CD4-positive, alpha-beta T cell (primary cell): ENCODE results near the gene ARL13B. TPM values are rescaled to one million over a fixed set of nuclear protein-coding genes. Genes with fewer than 3 reads are reported as not detected.
"Not testable (repeated sequence)": the region's sequence is repeated elsewhere in the genome, so short reads cannot be mapped to it uniquely, and the experiment has no call there.

Source experiments
- ATAC-seq: fragments of 200-7000 bp; cut with Tn5 transposase; one replicate; pipeline ENCODE4 v1.10.0; 2022; ENCODE audit warnings: mild to moderate bottlenecking; ENCODE audit not compliant: poor library complexity
- CTCF ChIA-PET: fragments of 350-600 bp; sonication (Branson Sonifier 250); formaldehyde crosslinking; loops from one replicate; lab custom pipeline; 2021; ENCODE audit warnings: antibody characterized with exemption, inconsistent platforms; lab: Charles Lee
- POLR2A ChIA-PET: fragments of 350-600 bp; sonication (Branson Sonifier 250); formaldehyde crosslinking; loops from one replicate; lab custom pipeline; 2021; ENCODE audit warnings: antibody characterized with exemption, inconsistent platforms; lab: Charles Lee
- DNase-seq, 14 experiments: peaks; one replicate each; pipeline ENCODE4 v3.0.0-alpha.2; 2013 to 2020; ENCODE audit warnings: mixed read lengths in 2 of 14
- H3K27ac ChIP-seq, 2 donors: one replicate each; pipeline versions ENCODE4 v1.5.1 to v1.7.0; 2013; ENCODE audit warnings: low read length in 2 of 2, low read depth in 1 of 2, mild to moderate bottlenecking in 1 of 2
- H3K27me3 ChIP-seq, 2 experiments: 1 replicate in 1 of 2; 2 replicates in 1 of 2; pipeline versions ENCODE4 v1.6.1 to v1.7.0; 2013; ENCODE audit warnings: low read length in 2 of 2, control low read depth in 1 of 2, mild to moderate bottlenecking in 1 of 2, moderate library complexity in 1 of 2; ENCODE audit not compliant: insufficient read depth in 2 of 2, control insufficient read depth in 1 of 2
- H3K36me3 ChIP-seq: one replicate; pipeline ENCODE4 v1.6.1; 2013; ENCODE audit warnings: low read length, control low read depth; ENCODE audit not compliant: insufficient read depth
- H3K4me1 ChIP-seq: one replicate; pipeline ENCODE4 v1.6.1; 2013; ENCODE audit warnings: low read length, control low read depth; ENCODE audit not compliant: insufficient read depth
- H3K4me3 ChIP-seq: one replicate; pipeline ENCODE4 v1.5.1; 2013; ENCODE audit warnings: mild to moderate bottlenecking, low read length, moderate library complexity
- H3K9me3 ChIP-seq, 2 experiments: 1 replicate in 1 of 2; 2 replicates in 1 of 2; pipeline versions ENCODE4 v1.6.1 to v1.7.0; 2013; ENCODE audit warnings: low read length in 2 of 2, mild to moderate bottlenecking in 2 of 2, control low read depth in 1 of 2, moderate library complexity in 1 of 2; ENCODE audit not compliant: control insufficient read depth in 1 of 2, insufficient read depth in 1 of 2
- H3K27ac Mint-ChIP-seq: one replicate; pipeline ENCODE4 v1.8.0; 2020; ENCODE audit warnings: mixed read lengths
- H3K27me3 Mint-ChIP-seq: one replicate; pipeline ENCODE4 v1.8.0; 2021; ENCODE audit warnings: mixed read lengths
- H3K36me3 Mint-ChIP-seq: one replicate; pipeline ENCODE4 v1.8.0; 2021; ENCODE audit warnings: low read depth, mixed read lengths
- H3K4me1 Mint-ChIP-seq: one replicate; pipeline ENCODE4 v1.8.0; 2021; ENCODE audit warnings: low read depth, mixed read lengths
- H3K4me3 Mint-ChIP-seq: one replicate; pipeline ENCODE4 v1.8.0; 2020; ENCODE audit warnings: mild to moderate bottlenecking, mixed read lengths
- H3K9me3 Mint-ChIP-seq: one replicate; pipeline ENCODE4 v1.8.0; 2020; ENCODE audit warnings: mixed read lengths
- intact Hi-C, 2 experiments: fragments of 100-400 bp; cut with DNase I in 1 of 2; cut with micrococcal nuclease in 1 of 2; formaldehyde crosslinking; loops; one replicate each; pipeline versions ENCODE4 v1.15.1 to v1.9.0; 2023 to 2025; cut with DNase I, micrococcal nuclease
- total RNA-seq, 174 experiments: library from RNA in 2 of 174; stranded (reverse) in 2 of 174; gene quantifications; one replicate each; pipeline ENCODE4 v1.2.3 and lab custom pipeline; 2021 to 2026
- TF ChIP-seq, protein P1 (sequence below): fragments of 200-600 bp; IDR thresholded peaks from one replicate; pipeline ENCODE4 v1.8.0; 2022; ENCODE audit warnings: antibody characterized with exemption, mild to moderate bottlenecking

The ARL13B gene
- total RNA-seq, 2 experiments from 2014 or later, result 3.4 to 4.4 TPM

DNA sequence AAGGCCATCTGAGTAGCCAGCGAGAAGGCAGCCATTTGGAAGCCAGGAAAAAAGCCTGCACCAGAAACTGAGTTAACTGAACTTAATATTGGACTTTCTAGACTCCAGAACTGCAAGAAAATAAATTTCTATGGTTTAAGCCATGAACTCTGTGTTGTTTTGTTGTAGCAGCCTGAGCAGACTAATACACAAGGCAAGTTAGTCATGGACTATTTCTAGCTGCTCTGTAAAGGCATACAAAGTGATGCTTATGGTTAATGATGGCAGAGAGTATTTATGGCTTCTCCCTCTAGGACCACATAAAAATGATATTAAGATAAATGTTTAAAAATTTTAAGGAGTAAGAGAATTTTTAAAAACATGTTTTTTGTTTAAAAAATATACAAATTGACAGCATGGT lies 43.4 kb upstream of the ARL13B start:
- H3K9me3 Mint-ChIP-seq, result no peaks in the 10 kb centered on the region
- DNase-seq, result no peak
- H3K36me3 Mint-ChIP-seq, result no peaks in the 10 kb centered on the region
- Histone ChIP-seq H3K4me1 (no peaks in the 10 kb centered on the region), H3K27ac (no peak overlapping the region), H3K36me3 (no peaks in the 10 kb centered on the region), H3K9me3 (no peaks in the 10 kb centered on the region), H3K27me3 (peaks cover 0 to 4% of the 10 kb centered on the region in 2 experiments), H3K4me3 (no peak overlapping the region)
- H3K27me3 Mint-ChIP-seq, result no peaks in the 10 kb centered on the region
- POLR2A ChIA-PET, result no interaction called here
- H3K27ac Mint-ChIP-seq, result no peak overlapping the region
- no peaks in the 10 kb centered on the region for H3K4me1 Mint-ChIP-seq
- H3K4me3 Mint-ChIP-seq, result no peak overlapping the region
- TF ChIP-seq, protein P1, sequence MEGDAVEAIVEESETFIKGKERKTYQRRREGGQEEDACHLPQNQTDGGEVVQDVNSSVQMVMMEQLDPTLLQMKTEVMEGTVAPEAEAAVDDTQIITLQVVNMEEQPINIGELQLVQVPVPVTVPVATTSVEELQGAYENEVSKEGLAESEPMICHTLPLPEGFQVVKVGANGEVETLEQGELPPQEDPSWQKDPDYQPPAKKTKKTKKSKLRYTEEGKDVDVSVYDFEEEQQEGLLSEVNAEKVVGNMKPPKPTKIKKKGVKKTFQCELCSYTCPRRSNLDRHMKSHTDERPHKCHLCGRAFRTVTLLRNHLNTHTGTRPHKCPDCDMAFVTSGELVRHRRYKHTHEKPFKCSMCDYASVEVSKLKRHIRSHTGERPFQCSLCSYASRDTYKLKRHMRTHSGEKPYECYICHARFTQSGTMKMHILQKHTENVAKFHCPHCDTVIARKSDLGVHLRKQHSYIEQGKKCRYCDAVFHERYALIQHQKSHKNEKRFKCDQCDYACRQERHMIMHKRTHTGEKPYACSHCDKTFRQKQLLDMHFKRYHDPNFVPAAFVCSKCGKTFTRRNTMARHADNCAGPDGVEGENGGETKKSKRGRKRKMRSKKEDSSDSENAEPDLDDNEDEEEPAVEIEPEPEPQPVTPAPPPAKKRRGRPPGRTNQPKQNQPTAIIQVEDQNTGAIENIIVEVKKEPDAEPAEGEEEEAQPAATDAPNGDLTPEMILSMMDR, result no peak
- intact Hi-C loops, result no loop called here
- CTCF ChIA-PET, result interaction anchor here (0.8 kb wide), 1 partner anchor 23 kb away, joined by 3 read pairs; no protein-coding TSS in a partner anchor
- ATAC-seq, result no peak

DNA sequence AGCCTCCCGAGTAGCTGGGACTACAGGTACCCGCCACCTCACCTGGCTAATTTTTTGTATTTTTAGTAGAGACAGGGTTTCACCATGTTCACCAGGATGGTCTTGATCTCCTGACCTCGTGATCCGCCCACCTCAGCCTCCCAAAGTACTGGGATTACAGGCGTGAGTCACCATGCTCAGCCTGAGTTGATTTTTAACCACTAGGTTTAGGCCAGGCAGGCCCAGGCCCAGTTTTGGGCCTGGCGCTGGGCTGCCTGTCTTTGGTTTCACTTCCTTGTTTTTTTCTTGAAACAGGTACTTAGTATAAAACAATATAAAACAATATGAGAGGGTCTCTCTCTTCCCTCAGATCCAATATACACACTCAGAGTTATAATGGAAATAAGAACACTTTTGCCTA lies 42.5 kb upstream of the ARL13B start:
- H3K4me1 Mint-ChIP-seq, H3K36me3 Mint-ChIP-seq, H3K4me3 ChIP-seq, CTCF ChIA-PET, H3K4me3 Mint-ChIP-seq, ATAC-seq, POLR2A ChIA-PET, H3K27me3 Mint-ChIP-seq, intact Hi-C loops, H3K27ac Mint-ChIP-seq, H3K36me3 ChIP-seq, H3K4me1 ChIP-seq, DNase-seq, H3K9me3 Mint-ChIP-seq, H3K9me3 ChIP-seq, H3K27ac ChIP-seq, H3K27me3 ChIP-seq: not testable (repeated sequence)

DNA sequence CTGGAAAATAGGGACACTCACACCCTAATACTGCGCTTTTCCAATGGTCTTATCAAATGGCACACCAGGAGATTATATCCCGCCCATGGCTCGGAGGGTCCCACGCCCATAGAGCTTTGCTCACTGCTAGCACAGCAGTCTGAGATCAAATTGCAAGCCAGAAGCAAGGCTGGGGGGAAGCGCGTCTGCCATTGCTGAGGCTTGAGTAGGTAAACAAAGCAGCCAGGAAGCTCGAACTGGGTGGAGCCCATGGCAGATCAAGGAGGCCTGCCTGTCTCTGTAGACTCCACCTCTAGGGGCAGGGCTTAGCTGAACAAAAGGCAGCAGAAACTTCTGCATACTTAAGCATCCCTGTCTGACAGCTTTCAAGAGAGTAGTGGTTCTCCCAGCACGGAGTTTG lies 30.0 kb upstream of the ARL13B start:
- H3K9me3 ChIP-seq, ATAC-seq, H3K4me3 ChIP-seq, POLR2A ChIA-PET, H3K4me1 Mint-ChIP-seq, H3K27me3 ChIP-seq, DNase-seq, H3K4me3 Mint-ChIP-seq, H3K27ac ChIP-seq, H3K4me1 ChIP-seq, intact Hi-C loops, H3K36me3 ChIP-seq, H3K36me3 Mint-ChIP-seq, H3K27ac Mint-ChIP-seq: not testable (repeated sequence)
- H3K27me3 Mint-ChIP-seq, result peaks cover 19% of the 10 kb centered on the region
- H3K9me3 Mint-ChIP-seq, result peaks cover 10% of the 10 kb centered on the region
- CTCF ChIA-PET, result interaction anchor here (1.0 kb wide), 1 partner anchor 12 kb away, joined by 3 read pairs; no protein-coding TSS in a partner anchor

DNA sequence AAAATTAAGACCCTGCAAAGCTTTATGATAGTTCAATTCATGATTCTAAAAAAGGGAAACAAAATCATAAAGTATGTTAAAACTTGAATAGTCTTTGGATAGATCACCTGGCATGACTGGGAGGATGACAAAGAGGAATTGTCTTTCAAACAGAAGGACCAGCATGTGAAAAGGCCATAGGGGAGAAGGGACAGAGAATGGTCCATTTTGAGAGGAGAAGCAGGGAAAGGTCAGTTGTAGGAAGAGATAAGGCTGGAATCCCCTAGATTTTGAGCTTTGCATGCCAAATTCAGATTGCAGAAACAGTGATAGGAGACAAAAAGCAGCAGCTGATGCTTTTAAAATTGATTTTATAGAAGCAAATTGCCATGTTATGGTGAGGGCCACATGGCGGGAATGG lies 18.9 kb upstream of the ARL13B start:
- no peaks in the 10 kb centered on the region for H3K36me3 Mint-ChIP-seq
- H3K4me1 Mint-ChIP-seq, result no peaks in the 10 kb centered on the region
- DNase-seq (no peak), ATAC-seq (no peak)
- H3K27ac ChIP-seq, result no peak overlapping the region
- no peaks in the 10 kb centered on the region for H3K9me3 Mint-ChIP-seq
- TF ChIP-seq, protein P1, result no peak
- no peak overlapping the region for H3K27ac Mint-ChIP-seq
- H3K4me3 ChIP-seq, result no peak overlapping the region
- ChIA-PET POLR2A (no interaction called here), CTCF (interaction anchor here (1.8 kb wide), 1 partner anchor 11 kb away, joined by 3 read pairs; no protein-coding TSS in a partner anchor)
- peaks cover 21% of the 10 kb centered on the region for H3K27me3 Mint-ChIP-seq
- no peaks in the 10 kb centered on the region for H3K9me3 ChIP-seq
- H3K36me3 ChIP-seq, result no peaks in the 10 kb centered on the region
- intact Hi-C loops, result no loop called here
- no peaks in the 10 kb centered on the region for H3K27me3 ChIP-seq
- H3K4me3 Mint-ChIP-seq, result no peak overlapping the region
- no peaks in the 10 kb centered on the region for H3K4me1 ChIP-seq
